WTC11 (cell line): ENCODE data around the gene SMARCA4. TPM values are rescaled to one million over a fixed set of nuclear protein-coding genes. Genes with fewer than 3 reads are reported as not detected.
A peak's percentile ranks its signal among the peaks of the same experiment; 100 is the strongest.

Experiments used
- ATAC-seq: fragments of 200-7000 bp; cut with Tn5 transposase; 2 replicates; pipeline ENCODE4 v1.10.0; 2021; ENCODE audit warnings: mild to moderate bottlenecking, moderate library complexity
- CTCF ChIA-PET: fragments of 300-600 bp; sonication (Branson Sonifier 250); formaldehyde crosslinking; loops from one replicate; lab custom pipeline; 2021; ENCODE audit warnings: antibody characterized with exemption; lab: Charles Lee
- POLR2A ChIA-PET: fragments of 350-600 bp; sonication (Branson Sonifier 250); formaldehyde crosslinking; loops from one replicate; lab custom pipeline; 2021; ENCODE audit warnings: antibody characterized with exemption; lab: Charles Lee
- DNase-seq: peaks from one replicate; pipeline ENCODE4 v3.0.0; 2021; ENCODE audit warnings: low spot score
- H3K27ac Mint-ChIP-seq: 2 replicates; pipeline ENCODE4 v1.8.0; 2021; ENCODE audit warnings: mixed read lengths
- H3K27me3 Mint-ChIP-seq: 2 replicates; pipeline ENCODE4 v1.8.0; 2021; ENCODE audit warnings: low read depth, mild to moderate bottlenecking, moderate library complexity, mixed read lengths
- H3K36me3 Mint-ChIP-seq: 2 replicates; pipeline ENCODE4 v1.8.0; 2021; ENCODE audit warnings: mixed read lengths
- H3K4me1 Mint-ChIP-seq: 2 replicates; pipeline ENCODE4 v1.8.0; 2022; ENCODE audit warnings: mixed read lengths
- H3K4me3 Mint-ChIP-seq: 2 replicates; pipeline ENCODE4 v1.8.0; 2021; ENCODE audit warnings: mild to moderate bottlenecking, moderate library complexity, mixed read lengths
- H3K9me3 Mint-ChIP-seq: 2 replicates; pipeline ENCODE4 v1.8.0; 2021; ENCODE audit warnings: mixed read lengths
- FOXP1 ChIP-seq: sonication (generic); formaldehyde crosslinking; IDR thresholded peaks from 2 replicates; pipeline ENCODE4 v1.8.0; 2022; ENCODE audit warnings: missing genetic modification reagents, mild to moderate bottlenecking, moderate library complexity, borderline replicate concordance
- GRHL2 ChIP-seq: fragments of 250-450 bp; sonication (Bioruptor Pico); IDR thresholded peaks from 2 replicates; pipeline ENCODE4 v1.8.0; 2022; ENCODE audit warnings: mild to moderate bottlenecking, moderate library complexity; ENCODE audit not compliant: insufficient replicate concordance, severe bottlenecking
- JAZF1 ChIP-seq: fragments of 250-450 bp; sonication (Bioruptor Pico); IDR thresholded peaks from 2 replicates; pipeline ENCODE4 v1.9.0; 2021; ENCODE audit warnings: moderate library complexity, mild to moderate bottlenecking, inconsistent platforms
- NFATC4 ChIP-seq: fragments of 250-450 bp; sonication (Bioruptor Pico); IDR thresholded peaks from 2 replicates; pipeline ENCODE4 v1.9.0; 2021; ENCODE audit warnings: mild to moderate bottlenecking
- NFYB ChIP-seq: sonication (generic); formaldehyde crosslinking; conservative IDR thresholded peaks from 2 replicates; pipeline ENCODE4 v1.8.0; 2022; ENCODE audit warnings: low read depth, missing genetic modification reagents
- NR3C1 ChIP-seq: sonication (generic); formaldehyde crosslinking; conservative IDR thresholded peaks from 2 replicates; pipeline ENCODE4 v1.8.1; 2023; ENCODE audit warnings: low read depth, mild to moderate bottlenecking, missing genetic modification reagents
- TEAD1 ChIP-seq: sonication (generic); formaldehyde crosslinking; IDR thresholded peaks from 2 replicates; pipeline ENCODE4 v1.8.0; 2022; ENCODE audit warnings: mild to moderate bottlenecking, missing genetic modification reagents
- ZNF396 ChIP-seq: fragments of 250-450 bp; sonication (Bioruptor Pico); IDR thresholded peaks from 2 replicates; pipeline ENCODE4 v1.8.0; 2021; ENCODE audit warnings: mild to moderate bottlenecking, moderate library complexity, borderline replicate concordance
- total RNA-seq: library from RNA; stranded (reverse); gene quantifications from 3 replicates; pipeline ENCODE4 v1.2.3, GENCODE V29; 2021
- TF ChIP-seq, protein P1 (sequence below): sonication (generic); formaldehyde crosslinking; IDR thresholded peaks from 2 replicates; pipeline ENCODE4 v1.8.1; 2023; ENCODE audit warnings: mild to moderate bottlenecking, missing genetic modification reagents, moderate library complexity
- TF ChIP-seq, protein P2 (sequence below): fragments of 250-450 bp; sonication (Bioruptor Pico); IDR thresholded peaks from 2 replicates; pipeline ENCODE4 v1.9.0; 2021; ENCODE audit warnings: moderate library complexity, mild to moderate bottlenecking, inconsistent platforms, borderline replicate concordance
- TF ChIP-seq, protein P3 (sequence below): sonication (generic); formaldehyde crosslinking; IDR thresholded peaks from 2 replicates; pipeline ENCODE4 v1.8.0; 2022; ENCODE audit warnings: mild to moderate bottlenecking, missing genetic modification reagents
- TF ChIP-seq, protein P4 (sequence below): sonication (generic); formaldehyde crosslinking; IDR thresholded peaks from 2 replicates; pipeline ENCODE4 v1.8.0; 2023; ENCODE audit warnings: missing genetic modification reagents, mild to moderate bottlenecking, borderline replicate concordance
- TF ChIP-seq, protein P5 (sequence below): sonication (generic); formaldehyde crosslinking; IDR thresholded peaks from 2 replicates; pipeline ENCODE4 v1.8.1; 2022; ENCODE audit warnings: low read depth, missing genetic modification reagents, borderline replicate concordance

Gene SMARCA4
- total RNA-seq, 1 experiment from 2014 or later = 295 TPM

DNA sequence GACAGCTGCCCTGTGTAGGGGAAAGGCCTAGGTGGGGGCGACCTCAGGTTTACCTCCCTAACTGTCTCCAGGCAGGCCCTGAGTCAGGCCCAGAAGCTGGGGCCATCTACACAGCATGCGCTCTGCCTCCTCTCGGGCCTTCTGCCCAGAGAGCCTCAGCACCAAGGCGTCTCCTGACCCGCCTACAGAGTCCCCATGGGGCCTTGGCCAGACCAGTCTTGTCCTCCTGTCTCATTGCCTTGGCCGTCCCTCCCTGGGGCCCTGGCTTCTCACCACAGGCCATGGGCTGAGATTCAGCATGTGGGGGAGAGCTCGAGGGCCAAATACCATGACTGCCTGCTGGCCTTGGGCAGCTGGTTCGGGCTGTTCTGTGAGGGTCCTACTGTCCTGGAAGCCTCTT is 59.0 kb downstream of the SMARCA4 start:
- TF ChIP-seq ZNF396 (CRISPR knock-in tag) (no peak), GRHL2 (CRISPR knock-in tag) (no peak), NFATC4 (CRISPR knock-in tag) (no peak), FOXP1 (CRISPR knock-in tag) (no peak), NFYB (CRISPR knock-in tag) (no peak), NR3C1 (CRISPR knock-in tag) (no peak)
- TF ChIP-seq, protein P1, sequence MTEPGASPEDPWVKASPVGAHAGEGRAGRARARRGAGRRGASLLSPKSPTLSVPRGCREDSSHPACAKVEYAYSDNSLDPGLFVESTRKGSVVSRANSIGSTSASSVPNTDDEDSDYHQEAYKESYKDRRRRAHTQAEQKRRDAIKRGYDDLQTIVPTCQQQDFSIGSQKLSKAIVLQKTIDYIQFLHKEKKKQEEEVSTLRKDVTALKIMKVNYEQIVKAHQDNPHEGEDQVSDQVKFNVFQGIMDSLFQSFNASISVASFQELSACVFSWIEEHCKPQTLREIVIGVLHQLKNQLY (CRISPR knock-in tag) = no peak
- TF ChIP-seq, protein P2, sequence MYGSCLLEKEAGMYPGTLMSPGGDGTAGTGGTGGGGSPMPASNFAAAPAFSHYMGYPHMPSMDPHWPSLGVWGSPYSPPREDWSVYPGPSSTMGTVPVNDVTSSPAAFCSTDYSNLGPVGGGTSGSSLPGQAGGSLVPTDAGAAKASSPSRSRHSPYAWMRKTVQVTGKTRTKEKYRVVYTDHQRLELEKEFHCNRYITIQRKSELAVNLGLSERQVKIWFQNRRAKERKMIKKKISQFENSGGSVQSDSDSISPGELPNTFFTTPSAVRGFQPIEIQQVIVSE = no peak
- TF ChIP-seq, protein P3, sequence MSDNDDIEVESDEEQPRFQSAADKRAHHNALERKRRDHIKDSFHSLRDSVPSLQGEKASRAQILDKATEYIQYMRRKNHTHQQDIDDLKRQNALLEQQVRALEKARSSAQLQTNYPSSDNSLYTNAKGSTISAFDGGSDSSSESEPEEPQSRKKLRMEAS (CRISPR knock-in tag) = no peak
- TF ChIP-seq, protein P4, sequence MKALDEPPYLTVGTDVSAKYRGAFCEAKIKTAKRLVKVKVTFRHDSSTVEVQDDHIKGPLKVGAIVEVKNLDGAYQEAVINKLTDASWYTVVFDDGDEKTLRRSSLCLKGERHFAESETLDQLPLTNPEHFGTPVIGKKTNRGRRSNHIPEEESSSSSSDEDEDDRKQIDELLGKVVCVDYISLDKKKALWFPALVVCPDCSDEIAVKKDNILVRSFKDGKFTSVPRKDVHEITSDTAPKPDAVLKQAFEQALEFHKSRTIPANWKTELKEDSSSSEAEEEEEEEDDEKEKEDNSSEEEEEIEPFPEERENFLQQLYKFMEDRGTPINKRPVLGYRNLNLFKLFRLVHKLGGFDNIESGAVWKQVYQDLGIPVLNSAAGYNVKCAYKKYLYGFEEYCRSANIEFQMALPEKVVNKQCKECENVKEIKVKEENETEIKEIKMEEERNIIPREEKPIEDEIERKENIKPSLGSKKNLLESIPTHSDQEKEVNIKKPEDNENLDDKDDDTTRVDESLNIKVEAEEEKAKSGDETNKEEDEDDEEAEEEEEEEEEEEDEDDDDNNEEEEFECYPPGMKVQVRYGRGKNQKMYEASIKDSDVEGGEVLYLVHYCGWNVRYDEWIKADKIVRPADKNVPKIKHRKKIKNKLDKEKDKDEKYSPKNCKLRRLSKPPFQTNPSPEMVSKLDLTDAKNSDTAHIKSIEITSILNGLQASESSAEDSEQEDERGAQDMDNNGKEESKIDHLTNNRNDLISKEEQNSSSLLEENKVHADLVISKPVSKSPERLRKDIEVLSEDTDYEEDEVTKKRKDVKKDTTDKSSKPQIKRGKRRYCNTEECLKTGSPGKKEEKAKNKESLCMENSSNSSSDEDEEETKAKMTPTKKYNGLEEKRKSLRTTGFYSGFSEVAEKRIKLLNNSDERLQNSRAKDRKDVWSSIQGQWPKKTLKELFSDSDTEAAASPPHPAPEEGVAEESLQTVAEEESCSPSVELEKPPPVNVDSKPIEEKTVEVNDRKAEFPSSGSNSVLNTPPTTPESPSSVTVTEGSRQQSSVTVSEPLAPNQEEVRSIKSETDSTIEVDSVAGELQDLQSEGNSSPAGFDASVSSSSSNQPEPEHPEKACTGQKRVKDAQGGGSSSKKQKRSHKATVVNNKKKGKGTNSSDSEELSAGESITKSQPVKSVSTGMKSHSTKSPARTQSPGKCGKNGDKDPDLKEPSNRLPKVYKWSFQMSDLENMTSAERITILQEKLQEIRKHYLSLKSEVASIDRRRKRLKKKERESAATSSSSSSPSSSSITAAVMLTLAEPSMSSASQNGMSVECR (CRISPR knock-in tag) = no peak
- TF ChIP-seq, all 79 proteins: peak for 0
- Mint-ChIP-seq H3K27me3 (no peaks in the 10 kb centered on the region), H3K27ac (no peak overlapping the region; the same call in 1 of the 2 replicates), H3K4me3 (no peak overlapping the region), H3K4me1 (no peaks in the 10 kb centered on the region), H3K36me3 (peaks cover 80% of the 10 kb centered on the region), H3K9me3 (no peaks in the 10 kb centered on the region)
- CTCF ChIA-PET = interaction anchor here (1.0 kb wide), 1 partner anchor 78 kb away, joined by 6 read pairs; no protein-coding TSS in a partner anchor
- POLR2A ChIA-PET = no interaction called here
- ATAC-seq (no peak), DNase-seq (no peak)

DNA sequence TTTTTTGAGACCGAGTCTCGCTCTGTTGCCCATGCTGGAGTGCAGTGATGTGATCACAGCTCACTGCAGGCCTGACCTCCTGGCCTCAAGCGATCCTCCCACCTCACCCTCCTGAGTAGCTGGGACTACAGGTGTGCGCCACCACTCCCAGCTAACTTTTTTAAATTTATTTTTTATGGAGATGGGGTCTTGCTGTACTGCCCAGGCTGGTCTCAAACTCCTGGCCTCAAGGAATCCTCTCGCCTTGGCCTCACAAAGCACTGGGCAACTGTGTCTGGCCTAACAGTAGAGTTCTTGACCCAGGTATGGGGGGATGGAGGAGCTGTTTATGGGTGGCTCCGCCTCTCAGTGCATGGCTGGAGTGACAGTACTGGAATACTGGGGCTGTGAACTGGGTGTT is 59.6 kb downstream of the SMARCA4 start:
- Mint-ChIP-seq H3K27ac (no peak overlapping the region), H3K27me3 (no peaks in the 10 kb centered on the region), H3K4me1 (no peaks in the 10 kb centered on the region), H3K36me3 (peaks cover 79% of the 10 kb centered on the region), H3K4me3 (no peak overlapping the region), H3K9me3 (no peaks in the 10 kb centered on the region)
- CTCF ChIA-PET = interaction anchor here (0.7 to 1.0 kb wide), 2 partner anchors 79 to 84 kb away, joined by 3 to 6 read pairs; no protein-coding TSS in a partner anchor
- no peak for DNase-seq
- TF ChIP-seq JAZF1 = no peak
- TF ChIP-seq, all 79 proteins: peak for 0
- no peak for ATAC-seq
- POLR2A ChIA-PET = no interaction called here

DNA sequence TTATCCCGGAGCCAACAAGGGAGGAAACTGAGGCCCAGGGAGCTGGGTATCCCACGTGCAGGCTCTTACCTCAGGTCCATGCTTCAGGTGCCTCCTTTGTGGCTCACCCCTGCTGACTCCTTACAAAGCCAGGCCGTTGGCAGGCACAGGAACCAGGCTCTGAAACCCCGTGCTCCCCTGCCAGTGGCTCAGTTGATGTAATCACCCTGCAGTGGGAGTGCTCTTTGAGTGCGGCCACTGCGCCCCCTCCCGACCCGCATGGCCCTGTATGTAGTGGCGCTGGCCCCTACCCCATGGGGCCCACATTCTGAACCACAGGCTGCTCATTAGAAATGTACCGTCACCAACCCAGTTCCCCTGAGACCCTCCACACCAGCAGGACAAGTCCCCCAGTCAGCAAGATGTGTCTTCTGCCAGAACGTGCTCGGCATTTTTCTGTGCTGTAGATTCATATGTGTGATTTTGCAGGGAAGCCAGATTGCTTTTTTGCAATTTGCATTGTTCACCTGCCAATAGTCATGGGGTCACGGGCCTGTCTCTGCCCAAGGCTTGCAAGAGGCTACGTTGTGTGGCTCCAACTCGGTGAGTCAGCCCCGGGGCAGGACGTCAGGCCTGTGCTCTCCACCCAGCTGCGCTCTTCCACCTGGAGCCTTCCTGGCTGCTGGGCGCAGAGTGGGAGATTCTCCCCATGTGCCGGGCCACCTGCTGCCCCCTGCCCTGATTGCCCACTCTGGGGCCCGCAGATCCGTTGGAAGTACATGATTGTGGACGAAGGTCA is 60.3 kb downstream of the SMARCA4 start:
- ChIA-PET POLR2A (no interaction called here), CTCF (interaction anchor here (0.7 to 1.2 kb wide), 2 partner anchors 15 to 84 kb away, joined by 3 to 6 read pairs; no protein-coding TSS in a partner anchor)
- peaks cover 81% of the 10 kb centered on the region for H3K36me3 Mint-ChIP-seq
- H3K9me3 Mint-ChIP-seq = no peaks in the 10 kb centered on the region
- no peaks in the 10 kb centered on the region for H3K27me3 Mint-ChIP-seq
- TF ChIP-seq, protein P5, sequence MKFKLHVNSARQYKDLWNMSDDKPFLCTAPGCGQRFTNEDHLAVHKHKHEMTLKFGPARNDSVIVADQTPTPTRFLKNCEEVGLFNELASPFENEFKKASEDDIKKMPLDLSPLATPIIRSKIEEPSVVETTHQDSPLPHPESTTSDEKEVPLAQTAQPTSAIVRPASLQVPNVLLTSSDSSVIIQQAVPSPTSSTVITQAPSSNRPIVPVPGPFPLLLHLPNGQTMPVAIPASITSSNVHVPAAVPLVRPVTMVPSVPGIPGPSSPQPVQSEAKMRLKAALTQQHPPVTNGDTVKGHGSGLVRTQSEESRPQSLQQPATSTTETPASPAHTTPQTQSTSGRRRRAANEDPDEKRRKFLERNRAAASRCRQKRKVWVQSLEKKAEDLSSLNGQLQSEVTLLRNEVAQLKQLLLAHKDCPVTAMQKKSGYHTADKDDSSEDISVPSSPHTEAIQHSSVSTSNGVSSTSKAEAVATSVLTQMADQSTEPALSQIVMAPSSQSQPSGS (CRISPR knock-in tag) = no peak
- TF ChIP-seq TEAD1 (CRISPR knock-in tag) = no peak
- TF ChIP-seq, all 79 proteins: peak for 0
- no peak for DNase-seq
- Mint-ChIP-seq H3K4me3 (no peak overlapping the region), H3K4me1 (no peaks in the 10 kb centered on the region), H3K27ac (no peak overlapping the region)
- ATAC-seq = peak; percentile 43; the same call in 1 of the 2 replicates
